ENCODE measurements around the gene GADD45GIP1. TPM values are rescaled to one million over a fixed set of nuclear protein-coding genes. Genes with fewer than 3 reads are reported as not detected.
"Not testable (repeated sequence)": the region's sequence is repeated elsewhere in the genome, so short reads cannot be mapped to it uniquely, and the experiment has no call there.

GADD45GIP1 gene
- total and polyA plus RNA-seq, 2 donors (not counting 1 experiment from before 2014, with no cell fraction given): 19.5 to 19.7 TPM

- Histone ChIP-seq H3K36me3 (ENCODE audit: control insufficient read depth, insufficient read depth, low read length) (peaks cover 11% of the 10 kb centered on the region), H2AFZ (ENCODE audit: low read length) (no peak overlapping the region), H3K27ac (ENCODE audit: insufficient read depth, low read length) (no peak overlapping the region), H3K4me1 (ENCODE audit: control insufficient read depth, extremely low read depth, insufficient read depth, low read length) (peaks cover 3% of the 10 kb centered on the region), H3K9me3 (ENCODE audit: control insufficient read depth, insufficient read depth, low read depth, low read length) (no peaks in the 10 kb centered on the region), H4K20me1 (ENCODE audit: control insufficient read depth, extremely low read depth, insufficient read depth, low read length) (no peaks in the 10 kb centered on the region), H3K79me2 (ENCODE audit: control insufficient read depth, insufficient read depth, low read length) (no peaks in the 10 kb centered on the region), H3K4me3 (replicated peaks in 1 of 4; ENCODE audit: control extremely low read depth in 1 of 4, insufficient read depth in 1 of 4, low read depth in 3 of 4, low read length in 4 of 4) (no peak overlapping the region), H3K27me3 (ENCODE audit: control insufficient read depth, insufficient read depth, low read length) (no peaks in the 10 kb centered on the region), H3K9ac (ENCODE audit: insufficient read depth, low read length) (no peak overlapping the region), H3K4me2 (ENCODE audit: extremely low read depth, insufficient read depth, low read length) (no peak overlapping the region)
- TF ChIP-seq CTCF (conservative IDR thresholded peaks at IDR 0.05 in 1 of 2, IDR thresholded peaks at IDR 0.05 in 1 of 2; ENCODE audit: low read depth in 1 of 2, low read length in 2 of 2): no peak
- TF ChIP-seq EZH2 (IDR thresholded peaks at IDR 0.05; ENCODE audit: low read length, missing control alignments): no peak
- DNase-seq (ENCODE audit: low read depth in 2 of 2): no peak
Measured at GRCh38 chr19:12921047-12921446, 36.0 kb downstream of the GADD45GIP1 start.

GRCh38 chr19:12918253-12918652 is 38.8 kb downstream of the GADD45GIP1 start:
- no peak overlapping the region for H3K4me3 ChIP-seq (replicated peaks in 1 of 4; ENCODE audit: control extremely low read depth in 1 of 4, insufficient read depth in 1 of 4, low read depth in 3 of 4, low read length in 4 of 4)
- no peak overlapping the region for H3K27ac ChIP-seq (ENCODE audit: insufficient read depth, low read length)
- H3K36me3 ChIP-seq (ENCODE audit: control insufficient read depth, insufficient read depth, low read length): peaks cover 3% of the 10 kb centered on the region
- H3K4me1 ChIP-seq (ENCODE audit: control insufficient read depth, extremely low read depth, insufficient read depth, low read length): peaks cover 3% of the 10 kb centered on the region
- no peak overlapping the region for H3K4me2 ChIP-seq (ENCODE audit: extremely low read depth, insufficient read depth, low read length)
- H2AFZ ChIP-seq (ENCODE audit: low read length): no peak overlapping the region
- H3K27me3 ChIP-seq (ENCODE audit: control insufficient read depth, insufficient read depth, low read length): no peaks in the 10 kb centered on the region
- TF ChIP-seq CTCF (conservative IDR thresholded peaks at IDR 0.05 in 1 of 2, IDR thresholded peaks at IDR 0.05 in 1 of 2; ENCODE audit: low read depth in 1 of 2, low read length in 2 of 2): no peak
- no peak for TF ChIP-seq EZH2 (IDR thresholded peaks at IDR 0.05; ENCODE audit: low read length, missing control alignments)
- H3K9ac ChIP-seq (ENCODE audit: insufficient read depth, low read length): no peak overlapping the region
- H4K20me1 ChIP-seq (ENCODE audit: control insufficient read depth, extremely low read depth, insufficient read depth, low read length): no peaks in the 10 kb centered on the region
- DNase-seq (ENCODE audit: low read depth in 2 of 2): no peak
- H3K9me3 ChIP-seq (ENCODE audit: control insufficient read depth, insufficient read depth, low read depth, low read length): no peaks in the 10 kb centered on the region
- H3K79me2 ChIP-seq (ENCODE audit: control insufficient read depth, insufficient read depth, low read length): no peaks in the 10 kb centered on the region

- H4K20me1 ChIP-seq (ENCODE audit: control insufficient read depth, extremely low read depth, insufficient read depth, low read length); DNase-seq (ENCODE audit: low read depth in 2 of 2); H3K79me2 ChIP-seq (ENCODE audit: control insufficient read depth, insufficient read depth, low read length); H3K36me3 ChIP-seq (ENCODE audit: control insufficient read depth, insufficient read depth, low read length); H3K4me3 ChIP-seq (replicated peaks in 1 of 4; ENCODE audit: control extremely low read depth in 1 of 4, insufficient read depth in 1 of 4, low read depth in 3 of 4, low read length in 4 of 4); H3K4me2 ChIP-seq (ENCODE audit: extremely low read depth, insufficient read depth, low read length); H3K9ac ChIP-seq (ENCODE audit: insufficient read depth, low read length); H2AFZ ChIP-seq (ENCODE audit: low read length); H3K27ac ChIP-seq (ENCODE audit: insufficient read depth, low read length); H3K27me3 ChIP-seq (ENCODE audit: control insufficient read depth, insufficient read depth, low read length); H3K4me1 ChIP-seq (ENCODE audit: control insufficient read depth, extremely low read depth, insufficient read depth, low read length); H3K9me3 ChIP-seq (ENCODE audit: control insufficient read depth, insufficient read depth, low read depth, low read length): not testable (repeated sequence)
Measured at GRCh38 chr19:12915860-12916259, 41.2 kb downstream of the GADD45GIP1 start.
